ENCODE measurements around the gene DOK6. TPM values are rescaled to one million over a fixed set of nuclear protein-coding genes. Genes with fewer than 3 reads are reported as not detected.

The DOK6 gene
- total RNA-seq, 1 experiment from 2014 or later, result 4.1 TPM

GRCh38 chr18:69686861-69687260, 286.2 kb downstream of the DOK6 start (continued):
- TF ChIP-seq ZNF219 (CRISPR knock-in tag; IDR thresholded peaks at IDR 0.05; ENCODE audit: borderline replicate concordance) (no peak), MAX (CRISPR knock-in tag; IDR thresholded peaks at IDR 0.05) (no peak), ATF1 (CRISPR knock-in tag; IDR thresholded peaks at IDR 0.05) (no peak), GTF2I (CRISPR knock-in tag; conservative IDR thresholded peaks at IDR 0.05) (no peak)

GRCh38 chr18:69689121-69689759, 288.6 kb downstream of the DOK6 start:
- Mint-ChIP-seq H3K36me3 (no peaks in the 10 kb centered on the region), H3K4me3 (no peak overlapping the region)

GRCh38 chr18:69691008-69691760, 290.5 kb downstream of the DOK6 start:
- H3K27me3 Mint-ChIP-seq (ENCODE audit: low read depth), result no peaks in the 10 kb centered on the region
- H3K4me1 Mint-ChIP-seq, result no peaks in the 10 kb centered on the region
- H3K36me3 Mint-ChIP-seq, result no peaks in the 10 kb centered on the region
- no peak for TF ChIP-seq ZNF317 (CRISPR knock-in tag; IDR thresholded peaks at IDR 0.05; ENCODE audit: borderline replicate concordance, low read depth)
- POLR2A ChIA-PET, result no interaction called here
- H3K27ac Mint-ChIP-seq, result no peak overlapping the region
- no peak for ATAC-seq
- H3K9me3 Mint-ChIP-seq, result no peaks in the 10 kb centered on the region
- CTCF ChIA-PET, result no interaction called here
- no peak overlapping the region for H3K4me3 Mint-ChIP-seq
- no peak for DNase-seq (ENCODE audit: low spot score)

More at GRCh38 chr18:69689121-69689759, 288.6 kb downstream of the DOK6 start:
- TF ChIP-seq ZNF396 (CRISPR knock-in tag; IDR thresholded peaks at IDR 0.05; ENCODE audit: borderline replicate concordance), result no peak
- TF ChIP-seq HMGA2 (CRISPR knock-in tag; IDR thresholded peaks at IDR 0.05), result no peak
- TF ChIP-seq CTCF (IDR thresholded peaks at IDR 0.05), result no peak
- TF ChIP-seq ZNF138 (CRISPR knock-in tag; conservative IDR thresholded peaks at IDR 0.05), result no peak
- no peak for TF ChIP-seq GTF2I (CRISPR knock-in tag; conservative IDR thresholded peaks at IDR 0.05)
- H3K4me1 Mint-ChIP-seq, result peaks cover 8% of the 10 kb centered on the region
- DNase-seq (ENCODE audit: low spot score), result no peak
- no peak for ATAC-seq
- ChIA-PET POLR2A (no interaction called here), CTCF (no interaction called here)
- no peaks in the 10 kb centered on the region for H3K27me3 Mint-ChIP-seq (ENCODE audit: low read depth)
- H3K9me3 Mint-ChIP-seq, result peaks cover 3% of the 10 kb centered on the region
- no peak overlapping the region for H3K27ac Mint-ChIP-seq

GRCh38 chr18:69697069-69697468, 296.4 kb downstream of the DOK6 start:
- H3K9me3 Mint-ChIP-seq, result no peaks in the 10 kb centered on the region
- no peak overlapping the region for H3K27ac Mint-ChIP-seq
- TF ChIP-seq TP53 (CRISPR knock-in tag; IDR thresholded peaks at IDR 0.05), result no peak
- TF ChIP-seq AR (CRISPR knock-in tag; IDR thresholded peaks at IDR 0.05), result no peak
- TF ChIP-seq FOXP4 (CRISPR knock-in tag; IDR thresholded peaks at IDR 0.05), result no peak
- no peak for DNase-seq (ENCODE audit: low spot score)
- peaks cover 4% of the 10 kb centered on the region for H3K27me3 Mint-ChIP-seq (ENCODE audit: low read depth)
- H3K4me1 Mint-ChIP-seq, result no peaks in the 10 kb centered on the region
- no peak for ATAC-seq
- POLR2A ChIA-PET, result no interaction called here
- no peak overlapping the region for H3K4me3 Mint-ChIP-seq
- H3K36me3 Mint-ChIP-seq, result no peaks in the 10 kb centered on the region
- CTCF ChIA-PET, result no interaction called here

All from WTC11 (cell line).